ENCODE measurements around the gene PTPRD. TPM values are rescaled to one million over a fixed set of nuclear protein-coding genes. Genes with fewer than 3 reads are reported as not detected.

The PTPRD gene
- total RNA-seq, 1 donor from 2014 or later = 139 TPM

GRCh38 chr9:8963885-8964284 is 1648.9 kb downstream of the PTPRD start:
- no peaks in the 10 kb centered on the region for H3K27me3 Mint-ChIP-seq (ENCODE audit: low read depth)
- peaks cover 6% of the 10 kb centered on the region for H3K9me3 Mint-ChIP-seq
- no peak overlapping the region for H3K4me3 Mint-ChIP-seq
- DNase-seq (ENCODE audit: low read depth, low spot score) = no peak
- H3K4me1 Mint-ChIP-seq = no peaks in the 10 kb centered on the region
- H3K36me3 Mint-ChIP-seq (ENCODE audit: low read depth) = no peaks in the 10 kb centered on the region
- no peak for TF ChIP-seq CTCF (conservative IDR thresholded peaks at IDR 0.05)
- no peak overlapping the region for H3K27ac Mint-ChIP-seq (ENCODE audit: unreplicated experiment)

GRCh38 chr9:8962084-8962483 is 1650.7 kb downstream of the PTPRD start:
- Mint-ChIP-seq H3K36me3 (ENCODE audit: low read depth) (no peaks in the 10 kb centered on the region), H3K4me3 (no peak overlapping the region), H3K27me3 (ENCODE audit: low read depth) (no peaks in the 10 kb centered on the region), H3K27ac (ENCODE audit: unreplicated experiment) (no peak overlapping the region), H3K4me1 (no peaks in the 10 kb centered on the region), H3K9me3 (peaks cover 6% of the 10 kb centered on the region)
- TF ChIP-seq CTCF (conservative IDR thresholded peaks at IDR 0.05) = no peak
- DNase-seq (ENCODE audit: low read depth, low spot score) = no peak

GRCh38 chr9:8961186-8961851 is 1651.5 kb downstream of the PTPRD start:
- Mint-ChIP-seq H3K4me1 (no peaks in the 10 kb centered on the region), H3K27me3 (ENCODE audit: low read depth) (no peaks in the 10 kb centered on the region), H3K36me3 (ENCODE audit: low read depth) (no peaks in the 10 kb centered on the region), H3K4me3 (no peak overlapping the region), H3K9me3 (peaks cover 4% of the 10 kb centered on the region), H3K27ac (ENCODE audit: unreplicated experiment) (no peak overlapping the region)
- TF ChIP-seq CTCF (conservative IDR thresholded peaks at IDR 0.05) = no peak
- no peak for DNase-seq (ENCODE audit: low read depth, low spot score)

- Mint-ChIP-seq H3K4me1 (no peaks in the 10 kb centered on the region), H3K9me3 (no peaks in the 10 kb centered on the region), H3K27me3 (ENCODE audit: low read depth) (no peaks in the 10 kb centered on the region), H3K36me3 (ENCODE audit: low read depth) (no peaks in the 10 kb centered on the region), H3K27ac (ENCODE audit: unreplicated experiment) (no peak overlapping the region), H3K4me3 (no peak overlapping the region)
- TF ChIP-seq CTCF (conservative IDR thresholded peaks at IDR 0.05) = no peak
- DNase-seq (ENCODE audit: low read depth, low spot score) = no peak
Measured at GRCh38 chr9:8960254-8960653, 1652.5 kb downstream of the PTPRD start.

GRCh38 chr9:8958358-8958757 is 1654.4 kb downstream of the PTPRD start:
- Mint-ChIP-seq H3K9me3 (no peaks in the 10 kb centered on the region), H3K27me3 (ENCODE audit: low read depth) (no peaks in the 10 kb centered on the region), H3K4me1 (no peaks in the 10 kb centered on the region), H3K27ac (ENCODE audit: unreplicated experiment) (no peak overlapping the region), H3K36me3 (ENCODE audit: low read depth) (no peaks in the 10 kb centered on the region), H3K4me3 (no peak overlapping the region)
- DNase-seq (ENCODE audit: low read depth, low spot score) = no peak
- no peak for TF ChIP-seq CTCF (conservative IDR thresholded peaks at IDR 0.05)

All from neural crest cell (in vitro differentiated cells).